GM12891 (cell line): ENCODE measurements around the gene TMEM212.

Experiments used
- POLR2A ChIP-seq: IDR thresholded peaks from 2 replicates; pipeline ENCODE4 v1.6.1; 2011; ENCODE audit warnings: low read depth, low read length, control low read depth
- POLR2AphosphoS5 ChIP-seq: IDR thresholded peaks from 2 replicates; pipeline ENCODE4 v1.6.1; 2011; ENCODE audit warnings: low read depth, low read length, control low read depth
- POU2F2 ChIP-seq: IDR thresholded peaks from 2 replicates; pipeline ENCODE4 v1.6.1; 2011; ENCODE audit warnings: low read depth, mild to moderate bottlenecking, control low read depth, low read length, moderate library complexity
- SPI1 ChIP-seq: IDR thresholded peaks from 2 replicates; pipeline ENCODE4 v1.6.1; 2011; ENCODE audit warnings: low read depth, low read length, control low read depth
- TAF1 ChIP-seq: IDR thresholded peaks from 2 replicates; pipeline ENCODE4 v1.6.1; 2011; ENCODE audit warnings: low read depth, low read length, control low read depth

DNA sequence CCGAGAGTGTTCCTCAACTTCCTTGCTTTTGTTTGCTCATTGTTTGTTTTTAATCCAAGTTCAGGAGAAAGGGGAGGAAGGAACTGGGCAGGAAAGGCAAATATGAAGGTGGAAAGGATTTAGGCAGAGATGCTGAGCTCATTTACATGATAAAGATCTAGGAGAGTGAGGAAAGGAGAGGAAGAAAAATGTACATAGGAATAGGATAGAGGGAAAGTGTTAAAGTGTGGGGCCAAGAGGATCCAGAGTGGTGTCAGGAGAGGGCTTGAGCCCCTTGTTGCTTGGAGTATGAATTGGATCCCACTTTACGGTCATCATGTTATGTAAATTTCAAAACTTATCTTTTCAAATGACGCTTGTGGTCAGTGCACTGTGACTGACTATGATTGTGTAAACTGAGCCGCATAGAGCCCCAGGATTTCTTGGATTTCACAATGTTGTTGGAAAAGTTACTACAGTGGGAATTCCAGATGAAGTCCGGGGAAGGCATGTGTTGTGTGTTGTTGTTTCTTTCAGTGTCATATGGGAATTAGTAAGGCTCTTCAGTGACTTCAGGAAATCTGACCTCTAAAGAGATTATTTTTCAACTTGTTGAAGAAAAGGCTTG is 17.8 kb upstream of the TMEM212 start:
- TF ChIP-seq TAF1, result no peak
- TF ChIP-seq POLR2A, result no peak
- TF ChIP-seq POU2F2, result no peak
- TF ChIP-seq POLR2AphosphoS5, result no peak
- TF ChIP-seq SPI1, result no peak
